EH (cell line): ENCODE data around the gene ADAMTSL4.
"Not testable (repeated sequence)": the region's sequence is repeated elsewhere in the genome, so short reads cannot be mapped to it uniquely, and the experiment has no call there.

ENCODE experiments used
- DNase-seq: peaks from one replicate; pipeline ENCODE4 v3.0.0-alpha.2; 2015; ENCODE audit warnings: low read depth

ADAMTSL4 gene

GRCh38 chr1:150555198-150555970 lies 6.2 kb downstream of the ADAMTSL4 start:
- no peak for DNase-seq

GRCh38 chr1:150555971-150556865 lies 7.0 kb downstream of the ADAMTSL4 start:
- no peak for DNase-seq

GRCh38 chr1:150557065-150557600 lies 7.9 kb downstream of the ADAMTSL4 start:
- no peak for DNase-seq

GRCh38 chr1:150557813-150558212 lies 8.6 kb downstream of the ADAMTSL4 start:
- no peak for DNase-seq

GRCh38 chr1:150558303-150558704 lies 9.1 kb downstream of the ADAMTSL4 start:
- no peak for DNase-seq

- no peak for DNase-seq
Measured at GRCh38 chr1:150558761-150559655, 9.8 kb downstream of the ADAMTSL4 start.

GRCh38 chr1:150559656-150560010 lies 10.4 kb downstream of the ADAMTSL4 start:
- no peak for DNase-seq

GRCh38 chr1:150560011-150560438 lies 10.8 kb downstream of the ADAMTSL4 start:
- DNase-seq, result peak; percentile 69

- DNase-seq, result no peak
Measured at GRCh38 chr1:150560576-150561253, 11.5 kb downstream of the ADAMTSL4 start.

- DNase-seq, result peak; percentile 99
Measured at GRCh38 chr1:150561254-150561973, 12.2 kb downstream of the ADAMTSL4 start.

- DNase-seq, result peak; percentile 96
Measured at GRCh38 chr1:150561974-150562445, 12.8 kb downstream of the ADAMTSL4 start.

GRCh38 chr1:150562446-150563339 lies 13.5 kb downstream of the ADAMTSL4 start:
- DNase-seq, result peak; percentile 26

- peak; percentile 60 for DNase-seq
Measured at GRCh38 chr1:150563340-150564038, 14.3 kb downstream of the ADAMTSL4 start.

GRCh38 chr1:150564051-150564991 lies 15.1 kb downstream of the ADAMTSL4 start:
- DNase-seq, result peak; percentile 66

GRCh38 chr1:150565240-150565991 lies 16.2 kb downstream of the ADAMTSL4 start:
- not testable (repeated sequence) for DNase-seq

- no peak for DNase-seq
Measured at GRCh38 chr1:150566589-150567340, 17.6 kb downstream of the ADAMTSL4 start.
